Adrenal gland (tissue), 12 donors: ENCODE data around the gene MAST4. TPM values are rescaled to one million over a fixed set of nuclear protein-coding genes. Genes with fewer than 3 reads are reported as not detected.

Source experiments
- DNase-seq, 7 donors: peaks; one replicate each; pipeline ENCODE4 v3.0.0-alpha.2; 2019 to 2020
- H3K27ac ChIP-seq, 5 donors: fragments of 200-600 bp; sonication (generic) in 4 of 5; 1 replicate in 3 of 5; 2 replicates in 2 of 5; pipeline versions ENCODE4 v1.5.1 to v1.8.0; 2016 to 2020; ENCODE audit warnings: mild to moderate bottlenecking in 1 of 5
- H3K27me3 ChIP-seq: fragments of 200-600 bp; 2 replicates; pipeline ENCODE4 v1.8.0; 2021
- H3K36me3 ChIP-seq, 2 donors: fragments of 200-600 bp; replicated peaks in 1 of 2; 1 replicate in 1 of 2; 2 replicates in 1 of 2; pipeline versions ENCODE4 v1.5.1 to v1.8.0; 2018 to 2022
- H3K4me1 ChIP-seq, 2 donors: fragments of 200-600 bp; replicated peaks in 1 of 2; 1 replicate in 1 of 2; 2 replicates in 1 of 2; pipeline versions ENCODE4 v1.5.1 to v1.8.0; 2018 to 2021
- H3K4me3 ChIP-seq, 4 donors: fragments of 200-600 bp; sonication (generic) in 3 of 4; one replicate each; pipeline ENCODE4 v1.5.1; 2016 to 2018
- H3K9me3 ChIP-seq, 3 donors: fragments of 200-600 bp; sonication (generic) in 1 of 3; replicated peaks in 1 of 3; 1 replicate in 2 of 3; 2 replicates in 1 of 3; pipeline versions ENCODE4 v1.5.1 to v1.8.0; 2016 to 2021
- CTCF ChIP-seq, 6 experiments: fragments of 450-650 bp in 4 of 6; fragments of 200-600 bp in 2 of 6; sonication (generic) in 1 of 6; IDR thresholded peaks; 1 replicate in 5 of 6; 2 replicates in 1 of 6; pipeline versions ENCODE4 v1.5.1 to v1.8.0; 2016 to 2021; ENCODE audit warnings: antibody characterized with exemption in 6 of 6, mild to moderate bottlenecking in 2 of 6, moderate library complexity in 1 of 6
- POLR2A ChIP-seq, 2 donors: fragments of 450-650 bp; IDR thresholded peaks; one replicate each; pipeline ENCODE4 v1.6.1; 2017; ENCODE audit warnings: antibody characterized with exemption in 2 of 2, mild to moderate bottlenecking in 2 of 2, moderate library complexity in 1 of 2
- WGBS, 4 donors: extraction: QIAGEN DNeasy Blood & Tissue Kit in 2 of 4; methylation state at CpG; one replicate each; pipeline versions ENCODE4 v1.1.5 to v1.1.7; 2013 to 2017; 5-methylcytosine and 5-hydroxymethylcytosine counted together
- intact Hi-C, 2 donors: fragments of 100-400 bp; cut with DNase I; formaldehyde crosslinking; loops; one replicate each; pipeline versions ENCODE4 v1.14.1 to v1.15.0; 2022 to 2023
- polyA plus RNA-seq, 3 donors: library from polyadenylated mRNA; stranded (reverse); fragments of 200-250 nt in 2 of 3; fragments of 350-450 nt in 1 of 3; fragmentation: Illumina TruSeq in 1 of 3; extraction: RNeasy Lipid Tissue Mini Kit (QIAGEN cat#74804) in 1 of 3; gene quantifications; one replicate each; pipeline ENCODE4 v1.2.3, GENCODE V29; 2013 to 2014
- total RNA-seq, 9 donors: library from RNA; depleted of rRNA in 4 of 9; stranded (reverse); fragments of >200 nt in 4 of 9; fragments of 120-200 nt in 1 of 9; fragmentation: NEBNext Ultra II Directional in 1 of 9; extraction: Animal tissue kit (Norgen Biotek cat#: 25700) in 1 of 9; gene quantifications; one replicate each; pipeline versions ENCODE4 v1.1.0 to v1.2.4, GENCODE V29; 2013 to 2023
- donor health status: healthy with polysubstance abuse.
- donor health status: Bipolar disorder and iron deficiency.
- donor health status: DM: yes; HTN: yes; CAD: no.
- donor health status: DM: no; HTN: no; CAD: no.
- donor health status: DM: no; HTN: no; CAD: no.
- donor health status: DM: yes; HTN: yes; CAD: no.

MAST4 gene
- total and polyA plus RNA-seq, 12 donors: 12.3 to 95.0 (median 42.8) TPM

- DNase-seq: no peak
- Histone ChIP-seq H3K36me3 (no peaks in the 10 kb centered on the region), H3K4me3 (no peak overlapping the region), H3K4me1 (peaks cover 18 to 25% of the 10 kb centered on the region in 2 donors), H3K27me3 (no peaks in the 10 kb centered on the region), H3K9me3 (no peaks in the 10 kb centered on the region), H3K27ac (no peak overlapping the region)
- WGBS, 4 donors: 50 to 70% (median 61%) methylated on average over 1 of the region's 1 CpG
- TF ChIP-seq CTCF (IDR thresholded peaks at IDR 0.05): no peak
- no peak for TF ChIP-seq POLR2A (IDR thresholded peaks at IDR 0.05)
- intact Hi-C loops: no loop called here
Observed at GRCh38 chr5:66620711-66621110, 24.5 kb downstream of the MAST4 start.

- H3K4me3 ChIP-seq: no peak overlapping the region
- H3K4me1 ChIP-seq: peaks cover 18 to 21% of the 10 kb centered on the region in 2 donors
- WGBS, 4 donors: 45 to 74% (median 64%) methylated on average over 2 of the region's 2 CpGs
- DNase-seq: no peak
- H3K9me3 ChIP-seq: no peaks in the 10 kb centered on the region
- no peak for TF ChIP-seq POLR2A (IDR thresholded peaks at IDR 0.05)
- no peak for TF ChIP-seq CTCF (IDR thresholded peaks at IDR 0.05)
- no peak overlapping the region for H3K27ac ChIP-seq
- intact Hi-C loops: no loop called here
- no peaks in the 10 kb centered on the region for H3K27me3 ChIP-seq
- no peaks in the 10 kb centered on the region for H3K36me3 ChIP-seq
Observed at GRCh38 chr5:66621146-66621545, 25.0 kb downstream of the MAST4 start.

- WGBS, 4 donors: 84 to 91% (median 90%) methylated on average over 4 of the region's 4 CpGs
- H3K36me3 ChIP-seq: no peaks in the 10 kb centered on the region
- H3K27me3 ChIP-seq: no peaks in the 10 kb centered on the region
- TF ChIP-seq CTCF (IDR thresholded peaks at IDR 0.05) (no peak), POLR2A (IDR thresholded peaks at IDR 0.05) (no peak)
- H3K27ac ChIP-seq: no peak overlapping the region
- intact Hi-C loops: no loop called here
- no peak overlapping the region for H3K4me3 ChIP-seq
- H3K4me1 ChIP-seq: peaks cover 13 to 15% of the 10 kb centered on the region in 2 donors
- no peak for DNase-seq
- H3K9me3 ChIP-seq: no peaks in the 10 kb centered on the region
Observed at GRCh38 chr5:66621736-66622135, 25.5 kb downstream of the MAST4 start.

GRCh38 chr5:66628561-66628960 is 32.4 kb downstream of the MAST4 start:
- TF ChIP-seq POLR2A (IDR thresholded peaks at IDR 0.05): no peak
- no peak for TF ChIP-seq CTCF (IDR thresholded peaks at IDR 0.05)
- H3K27ac ChIP-seq: peak overlapping the region in 4 of 5 donors; percentile 49 to 72 (median 62)
- WGBS, 4 donors: 46 to 58% (median 51%) methylated on average over 3 of the region's 3 CpGs
- intact Hi-C loops: no loop called here
- no peaks in the 10 kb centered on the region for H3K9me3 ChIP-seq
- H3K27me3 ChIP-seq: no peaks in the 10 kb centered on the region
- H3K4me3 ChIP-seq: peak overlapping the region in 1 of 4 donors; percentile 26
- no peak for DNase-seq
- H3K36me3 ChIP-seq: no peaks in the 10 kb centered on the region
- H3K4me1 ChIP-seq: peaks cover 5 to 9% of the 10 kb centered on the region in 2 donors
